Astrocyte (in vitro differentiated cells and primary cell): ENCODE measurements around the gene FAM3B.

Source experiments
- EZH2 ChIP-seq: IDR thresholded peaks from 2 replicates; pipeline ENCODE4 v1.6.1; 2012; ENCODE audit warnings: mild to moderate bottlenecking, low read length, inconsistent platforms; ENCODE audit not compliant: insufficient read depth
- TF ChIP-seq, protein P1 (sequence below): IDR thresholded peaks from 2 replicates; pipeline ENCODE4 v1.5.1; 2011; ENCODE audit warnings: low read depth, mild to moderate bottlenecking, inconsistent platforms, low read length, moderate library complexity; ENCODE audit not compliant: insufficient read depth

DNA sequence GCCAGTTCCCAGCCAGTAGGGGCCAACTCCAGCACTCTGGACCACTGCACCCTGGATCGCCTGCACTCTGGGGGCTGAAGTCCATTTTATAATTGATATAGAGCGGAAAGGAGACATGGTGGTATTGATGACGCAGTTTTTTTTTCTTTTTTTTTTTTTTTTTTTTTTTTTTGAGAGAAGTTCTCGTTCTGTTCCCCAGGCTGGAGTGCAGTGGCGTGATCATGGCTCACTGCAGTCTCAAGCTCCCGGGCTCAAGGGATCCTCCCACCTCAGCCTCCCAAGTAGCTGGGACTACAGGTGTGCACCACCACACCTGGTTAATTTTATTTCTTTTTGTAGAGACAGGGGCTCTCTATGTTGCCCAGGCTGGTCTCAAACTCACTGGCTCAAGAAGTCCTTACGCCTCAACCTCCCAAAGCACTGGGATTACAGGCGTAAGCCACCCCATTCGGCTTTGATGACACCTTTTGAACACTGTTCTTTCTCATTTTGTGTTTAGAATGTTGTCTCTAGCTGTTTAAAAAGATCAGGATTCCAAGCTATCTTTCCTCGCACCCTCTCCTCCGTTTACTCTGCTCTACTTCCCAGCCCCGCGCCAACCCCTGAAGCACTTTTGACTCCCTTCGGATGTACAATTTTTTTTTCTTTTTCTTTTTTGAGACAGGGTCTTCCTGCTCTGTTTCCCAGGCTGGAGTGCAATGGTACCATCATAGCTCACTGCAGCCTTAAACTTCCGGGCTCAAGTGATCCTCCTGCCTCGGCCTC, 46.2 kb downstream of the FAM3B start:
- TF ChIP-seq, protein P1, sequence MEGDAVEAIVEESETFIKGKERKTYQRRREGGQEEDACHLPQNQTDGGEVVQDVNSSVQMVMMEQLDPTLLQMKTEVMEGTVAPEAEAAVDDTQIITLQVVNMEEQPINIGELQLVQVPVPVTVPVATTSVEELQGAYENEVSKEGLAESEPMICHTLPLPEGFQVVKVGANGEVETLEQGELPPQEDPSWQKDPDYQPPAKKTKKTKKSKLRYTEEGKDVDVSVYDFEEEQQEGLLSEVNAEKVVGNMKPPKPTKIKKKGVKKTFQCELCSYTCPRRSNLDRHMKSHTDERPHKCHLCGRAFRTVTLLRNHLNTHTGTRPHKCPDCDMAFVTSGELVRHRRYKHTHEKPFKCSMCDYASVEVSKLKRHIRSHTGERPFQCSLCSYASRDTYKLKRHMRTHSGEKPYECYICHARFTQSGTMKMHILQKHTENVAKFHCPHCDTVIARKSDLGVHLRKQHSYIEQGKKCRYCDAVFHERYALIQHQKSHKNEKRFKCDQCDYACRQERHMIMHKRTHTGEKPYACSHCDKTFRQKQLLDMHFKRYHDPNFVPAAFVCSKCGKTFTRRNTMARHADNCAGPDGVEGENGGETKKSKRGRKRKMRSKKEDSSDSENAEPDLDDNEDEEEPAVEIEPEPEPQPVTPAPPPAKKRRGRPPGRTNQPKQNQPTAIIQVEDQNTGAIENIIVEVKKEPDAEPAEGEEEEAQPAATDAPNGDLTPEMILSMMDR, result no peak
- no peak for TF ChIP-seq EZH2
